Endometrial microvascular endothelial cells (primary cell): Measurements from ENCODE around the gene PAX4. TPM values are rescaled to one million over a fixed set of nuclear protein-coding genes. Genes with fewer than 3 reads are reported as not detected.
"Not testable (repeated sequence)": the region's sequence is repeated elsewhere in the genome, so short reads cannot be mapped to it uniquely, and the experiment has no call there.

Source experiments
- in situ Hi-C: cut with HindIII; loops from 2 replicates; pipeline ENCODE4 v1.10.0; 2017; ENCODE audit warnings: low sequenced_read_pairs, low pct_unique_long_range_greater_than_20kb; ENCODE audit errors: inconsistent ontology term
- total RNA-seq: library from RNA; depleted of rRNA; stranded (reverse); fragments of >200 nt; gene quantifications from one replicate; pipeline ENCODE4 v1.2.3, GENCODE V29; 2015; ENCODE audit errors: inconsistent ontology term

PAX4 gene
- total RNA-seq, 1 donor from 2014 or later = not detected

DNA sequence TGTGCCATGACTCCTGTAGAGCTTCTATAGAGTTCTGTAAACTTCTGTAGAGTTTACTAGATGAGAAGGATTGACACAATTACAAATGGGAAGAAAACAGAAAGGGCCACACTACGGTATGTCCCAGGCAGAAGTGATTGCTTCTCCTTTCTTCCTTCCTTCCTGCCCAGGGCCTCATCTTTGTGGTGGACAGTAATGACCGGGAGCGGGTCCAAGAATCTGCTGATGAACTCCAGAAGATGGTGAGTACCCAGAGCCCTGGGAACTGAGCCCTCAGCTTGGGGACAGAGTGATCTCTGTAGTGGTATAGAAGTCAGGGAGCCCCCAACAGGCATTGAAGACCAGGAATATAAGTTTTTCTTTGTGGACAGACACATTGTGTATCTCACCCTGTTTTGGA lies 28.0 kb downstream of the PAX4 start:
- in situ Hi-C loops = no loop called here

DNA sequence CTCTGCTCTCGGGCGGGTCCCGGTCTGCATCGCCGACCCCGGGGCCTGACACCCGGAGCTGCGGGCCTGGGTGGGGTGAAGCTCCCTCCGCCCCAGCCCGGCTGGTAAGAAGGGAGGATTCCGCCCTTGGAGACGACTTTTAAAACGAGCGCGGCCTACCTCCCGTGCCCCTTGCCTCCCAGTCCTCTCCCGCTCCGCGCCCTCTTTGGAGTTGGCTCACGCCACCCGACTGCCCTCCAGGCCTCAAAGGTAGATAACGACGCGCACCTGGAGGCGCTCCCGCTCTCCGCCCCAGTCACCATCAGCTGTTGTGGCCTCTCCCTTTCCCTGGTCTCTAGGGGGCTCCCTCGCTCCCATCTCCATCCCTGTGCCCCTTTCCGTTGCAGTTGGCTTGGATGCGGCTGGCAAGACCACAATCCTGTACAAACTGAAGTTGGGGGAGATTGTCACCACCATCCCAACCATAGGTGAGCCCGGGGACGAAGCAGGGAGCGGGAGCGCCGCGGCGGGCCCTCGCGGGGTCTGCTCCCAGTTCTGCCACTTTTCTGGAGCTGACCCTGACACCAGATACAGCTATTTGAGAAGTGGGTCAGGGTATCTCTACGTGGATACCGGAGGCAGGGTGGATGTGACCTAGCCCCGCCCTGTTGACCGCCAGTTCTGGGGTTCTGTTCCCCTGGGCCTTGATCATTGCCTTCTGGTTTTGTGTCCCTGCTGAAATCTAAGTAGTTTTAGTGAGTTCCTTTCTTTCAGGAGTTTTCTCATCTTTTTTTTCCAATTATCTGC lies 29.1 kb downstream of the PAX4 start:
- in situ Hi-C loops = no loop called here

DNA sequence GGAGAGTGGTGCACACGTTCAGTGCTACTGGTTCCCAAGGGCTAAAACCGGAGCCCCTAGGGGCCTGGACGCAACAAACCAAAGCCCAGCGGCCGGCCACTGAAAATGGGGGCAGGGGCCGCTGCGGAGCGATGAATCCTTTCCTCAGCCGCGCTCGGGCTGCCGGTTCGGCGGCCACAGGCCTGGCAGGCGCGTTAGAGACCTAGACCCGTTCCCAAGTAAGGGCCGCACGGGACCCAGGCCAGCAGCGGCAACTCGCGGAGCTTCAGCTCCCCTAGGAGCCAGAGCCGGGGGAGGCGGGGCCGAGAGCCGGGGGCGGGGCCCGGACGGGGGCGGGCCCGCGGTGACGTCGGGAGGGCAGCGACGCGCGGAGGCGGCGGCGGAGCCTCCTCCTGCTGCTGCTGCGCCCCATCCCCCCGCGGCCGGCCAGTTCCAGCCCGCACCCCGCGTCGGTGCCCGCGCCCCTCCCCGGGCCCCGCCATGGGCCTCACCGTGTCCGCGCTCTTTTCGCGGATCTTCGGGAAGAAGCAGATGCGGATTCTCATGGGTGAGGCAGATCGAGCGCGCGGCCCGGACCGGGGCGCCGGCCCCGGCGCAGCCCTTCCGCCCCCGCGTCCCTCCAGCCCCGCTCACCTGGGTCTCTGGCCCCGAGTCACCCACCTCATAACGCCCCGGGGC lies 29.8 kb downstream of the PAX4 start, which contains the start of gene ARF5:
Gene ARF5 (plus strand): TSS at position 393 of the 678 bp plus-strand sequence. CDS start 88 bp downstream, at position 481.
- in situ Hi-C loops = no loop called here

DNA sequence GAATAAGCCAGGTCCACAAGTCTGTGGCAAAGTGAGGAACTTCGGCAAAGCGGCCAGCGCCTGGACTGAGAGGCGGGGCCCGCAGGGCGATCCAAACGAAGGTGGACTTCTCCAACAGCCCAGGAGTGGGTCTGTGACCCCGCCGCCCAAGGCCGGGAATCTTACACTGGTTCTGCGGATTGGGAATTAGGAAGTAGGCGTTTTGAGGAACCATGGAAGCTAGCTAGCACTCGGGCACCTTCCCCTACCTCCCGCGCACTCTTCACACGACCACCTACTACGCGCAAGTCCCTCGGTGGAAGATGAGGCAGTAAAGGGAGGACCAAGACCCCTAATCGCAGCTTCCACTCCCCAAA lies 30.3 kb downstream of the PAX4 start:
- in situ Hi-C loops = no loop called here

DNA sequence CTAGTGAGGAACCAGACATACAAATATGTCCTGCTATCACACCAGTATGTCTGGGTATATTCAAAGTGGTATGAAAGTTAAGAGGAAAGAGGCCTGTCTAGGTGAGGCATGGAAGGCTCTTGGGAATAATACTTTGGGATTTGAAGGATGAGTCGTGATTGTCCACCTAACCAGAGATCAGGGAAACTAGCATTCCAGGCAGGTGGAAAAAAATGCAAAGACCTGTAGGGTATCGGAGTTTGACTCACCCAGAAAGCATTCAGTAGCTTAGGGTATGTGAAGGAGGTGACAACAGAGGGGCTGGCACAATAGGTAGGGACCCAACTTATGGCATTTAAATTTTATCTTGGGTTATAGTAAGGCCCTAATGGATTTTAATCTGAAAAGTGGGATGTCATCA lies 31.6 kb downstream of the PAX4 start:
- in situ Hi-C loops = no loop called here

DNA sequence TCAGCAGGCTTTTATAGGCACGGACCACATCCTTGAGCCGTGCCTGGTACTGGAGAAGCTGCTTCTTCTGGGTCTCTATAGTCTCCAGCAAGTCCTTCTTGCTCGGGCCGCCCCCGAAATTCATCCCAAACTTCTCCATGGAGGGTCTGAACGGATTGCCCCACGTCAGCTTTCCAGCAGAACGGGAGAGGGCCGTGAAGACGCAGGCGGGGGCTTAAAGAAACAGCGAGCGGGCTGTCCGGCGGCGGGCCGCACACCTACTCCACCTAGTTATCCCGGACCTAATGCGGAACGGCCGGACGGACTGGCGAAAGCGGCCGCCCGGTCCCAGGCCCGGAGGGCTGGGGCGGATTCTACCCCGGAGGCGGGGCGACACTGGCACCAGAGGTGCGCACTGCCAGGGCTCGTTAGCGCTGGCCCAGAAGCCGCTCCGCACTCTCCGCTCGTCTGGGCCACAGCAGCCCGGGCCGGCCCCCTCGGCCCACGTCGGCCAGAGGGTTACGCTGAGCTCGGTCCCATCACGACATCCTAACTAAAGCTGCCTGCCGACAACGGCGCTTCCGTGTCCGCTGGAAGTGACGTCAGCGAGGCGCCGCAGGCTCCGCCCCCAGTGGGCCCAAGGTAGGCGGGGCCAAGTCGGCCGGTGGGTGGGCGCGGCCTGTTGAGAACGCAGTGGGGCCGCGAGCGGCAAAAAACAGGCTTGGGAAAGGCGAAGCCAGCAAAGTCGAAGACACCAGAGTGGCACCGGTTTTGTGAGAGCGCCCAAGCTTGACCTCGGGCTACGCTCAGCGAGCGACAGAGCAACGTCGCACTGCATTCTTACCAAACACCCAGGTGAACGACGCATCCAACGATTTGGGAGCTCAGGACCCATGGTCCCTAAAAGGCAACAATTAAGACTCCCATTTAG lies 32.6 kb downstream of the PAX4 start, which contains the start of gene GCC1:
Gene GCC1 (minus strand): TSS at position 553 of the 910 bp plus-strand sequence. CDS start 414 bp downstream, at position 139.
- in situ Hi-C loops = no loop called here

DNA sequence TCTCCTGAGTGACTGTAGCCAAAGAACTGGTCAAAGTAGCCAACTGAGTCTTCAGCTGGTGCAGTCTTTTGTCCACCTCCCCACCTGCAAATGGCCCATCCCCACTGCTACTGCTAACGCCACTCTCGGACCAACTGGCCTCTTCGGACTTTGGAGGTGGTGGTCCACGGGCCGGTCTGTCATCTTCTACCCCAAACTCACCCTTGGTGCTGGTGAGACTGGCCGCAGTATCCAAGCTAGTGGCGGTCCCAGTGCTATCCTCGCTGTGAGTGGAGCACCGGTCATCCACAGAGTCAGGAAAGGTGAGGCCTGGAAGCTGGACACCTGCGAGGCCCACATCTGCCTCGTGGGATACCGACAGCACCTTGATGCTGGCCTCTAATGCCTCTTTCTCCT lies 33.3 kb downstream of the PAX4 start:
- in situ Hi-C loops = no loop called here

DNA sequence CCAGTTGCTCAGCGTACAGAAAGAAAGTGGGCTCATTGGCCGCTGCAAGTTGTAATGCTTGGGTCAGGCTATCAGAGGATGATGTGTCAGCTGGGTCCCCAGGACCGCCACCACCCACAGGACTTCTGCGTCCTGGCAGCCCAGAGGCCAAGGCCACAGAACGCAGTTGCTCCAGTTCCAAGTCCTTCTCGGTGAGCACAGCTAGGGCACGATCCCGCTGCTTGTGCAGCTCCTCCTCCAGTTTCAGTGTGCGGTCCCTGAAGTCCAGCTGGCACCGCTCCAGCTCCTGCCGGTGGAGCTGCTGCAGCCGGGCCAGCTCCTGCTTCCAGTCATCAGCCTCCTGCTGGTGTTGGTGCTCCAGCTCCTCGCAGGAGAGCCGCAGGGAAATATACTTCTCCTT lies 35.6 kb downstream of the PAX4 start:
- in situ Hi-C loops = no loop called here

DNA sequence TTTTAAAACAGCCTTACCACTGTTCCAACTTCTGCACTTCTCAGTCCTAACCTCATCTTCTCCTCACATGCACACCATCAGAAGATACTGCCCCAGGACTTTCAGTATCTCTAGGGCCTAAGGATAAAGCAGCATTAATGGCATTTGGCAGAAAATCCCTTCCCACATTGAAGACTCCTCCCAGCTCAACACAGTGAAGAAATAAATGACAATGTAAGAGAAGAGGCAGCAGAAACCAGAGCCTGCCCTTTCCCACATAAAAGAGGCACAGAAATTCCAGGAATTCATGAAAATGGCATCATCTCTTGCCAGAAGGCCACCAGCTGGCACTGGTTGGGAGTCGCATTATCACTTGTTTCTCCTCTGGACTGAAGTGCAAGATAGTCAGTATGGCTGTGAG lies 36.2 kb downstream of the PAX4 start:
- in situ Hi-C loops = no loop called here

DNA sequence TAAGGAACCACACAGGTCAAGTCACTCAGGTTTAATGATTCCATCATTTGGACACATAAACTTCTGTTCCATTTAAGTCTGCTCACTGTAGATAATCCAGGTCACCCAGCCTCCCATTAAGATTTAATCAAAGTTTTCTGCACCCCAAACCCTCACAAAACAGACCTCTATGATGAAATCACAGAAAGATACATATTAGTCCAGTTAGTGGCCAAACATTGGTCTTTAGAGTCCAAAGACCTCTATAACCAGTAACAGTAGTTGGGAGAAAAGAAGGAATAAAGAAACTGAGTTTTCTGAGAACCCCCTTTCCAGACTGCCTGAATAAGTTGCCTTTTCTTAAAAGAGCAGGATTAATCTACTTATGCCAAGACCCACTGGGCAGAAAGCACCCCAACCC lies 37.3 kb downstream of the PAX4 start:
- in situ Hi-C loops = no loop called here

DNA sequence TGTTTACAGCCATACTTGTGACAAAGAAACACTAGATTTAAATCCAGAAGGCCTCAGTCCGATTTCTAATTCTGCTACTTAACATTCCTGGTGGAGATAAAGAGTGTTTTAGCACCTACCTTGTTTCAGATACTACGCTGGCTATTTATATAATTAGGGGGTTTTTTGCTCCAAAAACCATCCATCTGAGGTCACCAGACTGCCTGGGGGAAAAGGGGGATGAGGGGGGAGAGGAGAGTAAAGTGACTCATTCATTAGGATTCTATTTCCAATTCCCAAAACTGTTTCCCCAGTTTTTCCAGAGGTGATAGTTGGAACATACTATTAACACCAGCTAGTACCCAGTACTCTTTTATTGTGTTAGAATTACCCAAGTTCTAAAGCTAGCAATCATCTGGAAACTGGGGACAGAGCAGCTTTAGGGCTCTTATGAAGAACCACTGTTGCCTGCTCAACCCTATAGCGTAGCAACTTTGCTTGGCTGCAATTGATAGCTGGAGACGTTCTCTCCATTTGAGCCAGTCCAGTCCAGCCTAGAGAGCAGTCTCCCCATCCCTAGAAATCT lies 39.1 kb downstream of the PAX4 start:
- in situ Hi-C loops = no loop called here

DNA sequence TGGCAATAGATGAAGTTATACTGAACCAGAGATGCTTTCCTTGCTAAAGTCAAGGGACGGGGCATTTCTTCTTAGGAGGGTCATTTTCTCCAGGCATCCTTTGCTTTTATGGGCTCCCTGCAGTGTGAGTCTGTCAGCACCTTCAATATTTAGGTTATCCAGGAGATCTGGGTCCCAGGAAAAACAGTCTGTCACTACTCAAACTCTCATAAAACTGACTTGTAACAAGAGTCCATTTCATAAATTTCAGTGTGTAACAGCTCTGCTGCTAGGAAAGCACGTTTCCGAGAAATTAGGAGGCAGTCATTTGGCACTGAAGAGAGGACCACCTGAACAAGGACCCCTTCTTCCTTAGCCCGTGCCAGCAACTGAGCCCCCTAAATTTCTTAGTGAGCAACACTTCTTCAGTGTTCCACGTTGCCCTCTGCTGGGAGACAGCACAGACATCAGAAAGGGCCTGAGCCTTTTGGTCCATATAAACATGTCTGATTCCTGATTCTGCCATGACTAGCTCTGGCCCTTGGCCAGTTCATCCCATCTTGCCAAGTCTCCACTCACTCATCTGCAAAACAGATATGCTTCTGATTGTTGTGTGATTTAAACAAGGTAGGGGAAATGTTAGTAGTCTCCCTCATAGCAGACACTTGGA lies 39.8 kb downstream of the PAX4 start:
- in situ Hi-C loops = no loop called here

DNA sequence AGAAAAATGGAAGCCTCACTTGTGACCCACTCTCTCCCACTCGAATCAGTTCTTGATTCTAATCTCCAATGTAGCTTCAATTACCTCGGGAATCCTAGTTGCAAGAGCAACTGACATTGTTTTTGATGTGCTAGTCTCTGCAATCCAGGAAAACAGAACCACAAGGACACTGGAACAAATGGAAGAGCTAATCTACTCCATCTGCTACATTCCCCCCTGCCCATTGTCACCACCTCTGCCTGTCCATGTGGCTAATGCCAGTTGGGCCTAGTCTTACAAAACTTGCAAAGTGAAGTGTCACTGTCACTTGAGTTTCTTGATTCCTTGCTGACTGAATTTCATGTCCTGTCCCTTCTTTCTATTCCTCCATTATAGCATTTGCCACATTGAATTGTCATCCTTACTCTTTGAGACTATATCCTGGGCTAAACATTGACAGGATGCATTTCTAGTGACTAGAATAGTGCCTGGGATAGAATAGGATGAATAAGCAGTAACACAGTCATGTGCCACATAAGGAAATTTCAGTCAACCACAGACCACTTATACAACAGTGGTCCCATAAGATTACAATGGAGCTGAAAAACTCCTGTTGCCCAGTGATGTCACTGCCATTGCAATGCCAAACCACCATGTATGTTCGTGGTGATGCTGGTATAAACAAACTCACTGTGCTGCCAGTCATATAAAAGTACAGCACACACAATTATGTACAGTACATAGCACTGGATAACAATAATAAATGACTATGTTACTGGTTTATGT lies 46.0 kb downstream of the PAX4 start:
- in situ Hi-C loops = no loop called here

DNA sequence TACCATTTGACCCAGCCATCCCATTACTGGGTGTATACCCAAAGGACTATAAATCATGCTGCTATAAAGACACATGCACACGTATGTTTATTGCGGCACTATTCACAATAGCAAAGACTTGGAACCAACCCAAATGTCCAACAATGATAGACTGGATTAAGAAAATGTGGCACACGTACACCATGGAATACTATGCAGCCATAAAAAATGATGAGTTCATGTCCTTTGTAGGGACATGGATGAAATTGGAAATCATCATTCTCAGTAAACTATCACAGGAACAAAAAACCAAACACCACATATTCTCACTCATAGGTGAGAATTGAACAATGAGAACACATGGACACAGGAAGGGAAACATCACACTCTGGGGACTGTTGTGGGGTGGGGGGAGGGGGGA lies 49.9 kb downstream of the PAX4 start:
- in situ Hi-C loops = not testable (repeated sequence)

DNA sequence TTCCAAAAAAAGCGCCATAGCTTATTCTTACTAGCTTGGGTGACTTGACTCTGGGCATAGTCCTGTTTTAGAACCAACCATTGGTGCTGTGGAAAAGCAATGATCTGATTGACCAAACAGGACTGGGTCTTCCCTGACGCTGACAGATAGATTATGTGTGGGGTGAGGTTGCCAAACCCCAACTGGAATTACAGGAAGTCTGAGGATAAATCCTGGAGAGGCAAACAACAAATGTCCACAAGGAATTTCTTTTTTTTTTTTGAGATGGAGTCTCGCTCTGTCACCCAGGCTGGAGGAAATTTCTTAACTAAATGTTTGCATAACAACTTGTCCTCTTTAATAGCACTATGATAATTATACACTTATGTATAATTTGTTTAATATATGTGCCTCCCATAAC lies 51.7 kb downstream of the PAX4 start:
- in situ Hi-C loops = no loop called here
